Ovary (tissue), 9 donors: Measurements from ENCODE around the gene LRRC66. TPM values are rescaled to one million over a fixed set of nuclear protein-coding genes. Genes with fewer than 3 reads are reported as not detected.

Experiments
- DNase-seq, 5 donors: peaks; one replicate each; pipeline ENCODE4 v3.0.0-alpha.2; 2019 to 2020
- H3K27ac ChIP-seq, 2 donors: fragments of 200-600 bp; one replicate each; pipeline versions ENCODE4 v1.5.1 to v1.8.0; 2019 to 2022
- H3K27me3 ChIP-seq: fragments of 200-600 bp; one replicate; pipeline ENCODE4 v1.8.0; 2022
- H3K36me3 ChIP-seq: fragments of 200-600 bp; sonication (generic); one replicate; pipeline ENCODE4 v1.5.1; 2019
- H3K4me1 ChIP-seq: one replicate; pipeline ENCODE4 v1.8.1; 2013; ENCODE audit warnings: mild to moderate bottlenecking, moderate library complexity; ENCODE audit not compliant: insufficient read depth
- H3K4me3 ChIP-seq: fragments of 200-600 bp; sonication (generic); one replicate; pipeline ENCODE4 v1.5.1; 2017
- H3K9me3 ChIP-seq, 2 donors: fragments of 200-600 bp in 1 of 2; sonication (generic) in 1 of 2; one replicate each; pipeline versions ENCODE4 v1.5.1 to v1.8.1; 2013 to 2019; ENCODE audit warnings: mild to moderate bottlenecking in 1 of 2, moderate library complexity in 1 of 2
- CTCF ChIP-seq, 3 donors: fragments of 450-650 bp in 2 of 3; fragments of 200-600 bp in 1 of 3; IDR thresholded peaks; one replicate each; pipeline versions ENCODE4 v1.5.1 to v1.8.0; 2016 to 2022; ENCODE audit warnings: antibody characterized with exemption in 3 of 3, mild to moderate bottlenecking in 1 of 3
- EP300 ChIP-seq: sonication (generic); formaldehyde crosslinking; IDR thresholded peaks from one replicate; pipeline ENCODE4 v1.6.1; 2017; ENCODE audit warnings: antibody characterized with exemption
- POLR2A ChIP-seq: fragments of 450-650 bp; IDR thresholded peaks from one replicate; pipeline ENCODE4 v1.6.1; 2017; ENCODE audit warnings: antibody characterized with exemption, mild to moderate bottlenecking, moderate library complexity
- WGBS, 3 donors: extraction: QIAGEN DNeasy Blood & Tissue Kit in 1 of 3; methylation state at CpG; one replicate each; pipeline versions ENCODE4 v1.1.5 to v1.1.7; 2013 to 2017; 5-methylcytosine and 5-hydroxymethylcytosine counted together
- intact Hi-C, 4 donors: fragments of 100-400 bp; cut with DNase I; formaldehyde crosslinking; loops; one replicate each; pipeline versions ENCODE4 v1.11.0 to v1.15.1; 2022 to 2023
- polyA plus RNA-seq, 2 donors: library from polyadenylated mRNA; stranded (reverse); fragments of 200-250 nt in 1 of 2; fragments of 350-450 nt in 1 of 2; fragmentation: Illumina TruSeq in 1 of 2; extraction: RNeasy Lipid Tissue Mini Kit (QIAGEN cat#74804) in 1 of 2; gene quantifications; one replicate each; pipeline ENCODE4 v1.2.3, GENCODE V29; 2013 to 2014
- small RNA-seq: library from RNA; depleted of rRNA; stranded (forward); fragments of <200 nt; gene quantifications from one replicate; pipeline ENCODE3, GENCODE V24; 2016
- total RNA-seq, 7 donors: library from RNA; depleted of rRNA in 2 of 7; stranded (reverse); fragments of >200 nt in 2 of 7; fragmentation: NEBNext Ultra II Directional in 3 of 7; extraction: Animal tissue kit (Norgen Biotek cat#: 25700) in 3 of 7; gene quantifications; one replicate each; pipeline versions ENCODE4 v1.1.0 to v1.2.4, GENCODE V29; 2016 to 2023
- donor health status: DM: no; HTN: no; CAD: no; lungs with moderate emphysema.
- donor health status: DM: no; HTN: no; CAD: no.
- donor health status: Bipolar disorder and iron deficiency.
- donor health status: DM: yes; HTN: yes; CAD: no.
- donor health status: DM: no; HTN: no; CAD: no.
- donor health status: DM: yes; HTN: yes; CAD: no.

The LRRC66 gene
- total and polyA plus RNA-seq, 9 donors = 0.11 to 0.48 (median 0.28) TPM

- TF ChIP-seq POLR2A (no peak), EP300 (no peak), CTCF (IDR thresholded peaks at IDR 0.05) (no peak)
- intact Hi-C loops = no loop called here
- 22 to 52% (median 24%) methylated on average over 4 of the region's 4 CpGs for WGBS, 3 donors
- peaks cover 2% of the 10 kb centered on the region for H3K4me1 ChIP-seq
- no peaks in the 10 kb centered on the region for H3K9me3 ChIP-seq
- no peaks in the 10 kb centered on the region for H3K36me3 ChIP-seq
- no peaks in the 10 kb centered on the region for H3K27me3 ChIP-seq
- no peak overlapping the region for H3K27ac ChIP-seq
- no peak overlapping the region for H3K4me3 ChIP-seq
- DNase-seq = no peak
Observed at GRCh38 chr4:51963841-51964517, 56.2 kb downstream of the LRRC66 start.

- TF ChIP-seq EP300 = no peak
- TF ChIP-seq CTCF (IDR thresholded peaks at IDR 0.05) = no peak
- TF ChIP-seq POLR2A = no peak
Observed at GRCh38 chr4:51960486-51960885, 59.7 kb downstream of the LRRC66 start.

GRCh38 chr4:51958199-51958968 is 61.8 kb downstream of the LRRC66 start:
- Histone ChIP-seq H3K9me3 (no peaks in the 10 kb centered on the region), H3K4me1 (no peaks in the 10 kb centered on the region), H3K27ac (no peak overlapping the region), H3K4me3 (no peak overlapping the region), H3K27me3 (no peaks in the 10 kb centered on the region), H3K36me3 (no peaks in the 10 kb centered on the region)
- no peak for DNase-seq
- intact Hi-C loops = no loop called here
- 59 to 73% (median 73%) methylated on average over 2 of the region's 2 CpGs for WGBS, 3 donors
- TF ChIP-seq POLR2A (no peak), EP300 (no peak), CTCF (IDR thresholded peaks at IDR 0.05) (no peak)

More at GRCh38 chr4:51960486-51960885, 59.7 kb downstream of the LRRC66 start:
- Histone ChIP-seq H3K4me3 (no peak overlapping the region), H3K27me3 (no peaks in the 10 kb centered on the region), H3K9me3 (no peaks in the 10 kb centered on the region), H3K36me3 (no peaks in the 10 kb centered on the region), H3K27ac (no peak overlapping the region), H3K4me1 (peaks cover 2% of the 10 kb centered on the region)
- intact Hi-C loops = no loop called here
- 61 to 73% (median 69%) methylated on average over 4 of the region's 4 CpGs for WGBS, 3 donors
- no peak for DNase-seq

Small RNAs within 50 kb of the gene (small RNA-seq; reads per million reads assigned to genes)
- gene AC104784.1 = not detected

Other genes with a start within 250 kb of the LRRC66 start
- gene DCUN1D4, start 177.2 kb downstream of the LRRC66 start, total RNA-seq = 100 to 1,000 TPM in 1 of 7 donors, 10 to 100 TPM in 6; 54.0 to 102 (median 73.4) TPM
- 10 to 100 TPM; 20.7 to 31.4 TPM for gene DCUN1D4, start 177.2 kb downstream of the LRRC66 start, polyA plus RNA-seq
- 10 to 100 TPM; 21.3 to 47.5 (median 32.7) TPM for gene SGCB, start 17.9 kb upstream of the LRRC66 start, total RNA-seq
- gene SGCB, start 17.9 kb upstream of the LRRC66 start, polyA plus RNA-seq = 10 to 100 TPM; 22.4 to 58.2 TPM
- gene SPATA18, start 30.9 kb upstream of the LRRC66 start, total RNA-seq = 10 to 100 TPM in 1 of 7 donors, 1 to 10 TPM in 6; 1.3 to 40.6 (median 7.6) TPM
- 1 to 10 TPM in 1 of 2 donors, under 1 TPM in 1; 0.77 to 4.8 TPM for gene SPATA18, start 30.9 kb upstream of the LRRC66 start, polyA plus RNA-seq